Kidney epithelial cell (primary cell): ENCODE measurements around the gene HSPBP1. TPM values are rescaled to one million over a fixed set of nuclear protein-coding genes. Genes with fewer than 3 reads are reported as not detected.

Experiments
- DNase-seq: peaks from one replicate; pipeline ENCODE4 v3.0.0-alpha.2; 2010; ENCODE audit warnings: low read depth
- H3K27me3 ChIP-seq: 2 replicates; pipeline ENCODE4 v1.6.0; 2011; ENCODE audit warnings: low read length; ENCODE audit not compliant: control insufficient read depth, insufficient read depth
- H3K36me3 ChIP-seq: 2 replicates; pipeline ENCODE4 v1.5.1; 2011; ENCODE audit warnings: low read length; ENCODE audit not compliant: control insufficient read depth, insufficient read depth
- H3K4me3 ChIP-seq: 2 replicates; pipeline ENCODE4 v1.5.1; 2011; ENCODE audit warnings: low read depth, mild to moderate bottlenecking, control low read depth, low read length
- CTCF ChIP-seq: IDR thresholded peaks from 2 replicates; pipeline ENCODE4 v1.5.1; 2011; ENCODE audit warnings: mild to moderate bottlenecking, moderate library complexity, low read length, control low read depth, inconsistent platforms; ENCODE audit not compliant: insufficient read depth, poor library complexity, severe bottlenecking
- total RNA-seq: library from RNA; depleted of rRNA; stranded (reverse); fragments of >200 nt; gene quantifications from 2 replicates; pipeline ENCODE4 v1.2.3, GENCODE V29; 2015

Gene HSPBP1
- total RNA-seq, 1 donor from 2014 or later, result 64.3 TPM

GRCh38 chr19:55216461-55217198, 63.3 kb downstream of the HSPBP1 start:
- Histone ChIP-seq H3K4me3 (peak overlapping the region; percentile 37), H3K36me3 (no peaks in the 10 kb centered on the region), H3K27me3 (no peaks in the 10 kb centered on the region)
- peak; percentile 99 for DNase-seq
- no peak for TF ChIP-seq CTCF

GRCh38 chr19:55213547-55213946, 66.4 kb downstream of the HSPBP1 start:
- TF ChIP-seq CTCF, result no peak
- DNase-seq, result no peak
- Histone ChIP-seq H3K36me3 (no peaks in the 10 kb centered on the region), H3K4me3 (no peak overlapping the region), H3K27me3 (no peaks in the 10 kb centered on the region)

GRCh38 chr19:55212447-55212846, 67.5 kb downstream of the HSPBP1 start:
- no peak for DNase-seq
- H3K4me3 ChIP-seq, result no peak overlapping the region
- no peak for TF ChIP-seq CTCF
- H3K27me3 ChIP-seq, result no peaks in the 10 kb centered on the region
- no peaks in the 10 kb centered on the region for H3K36me3 ChIP-seq

Other genes starting within 250 kb of the HSPBP1 start
- gene GP6, start 241.8 kb downstream of the HSPBP1 start, total RNA-seq, result 0.33 TPM in 1 of 2 replicates, not detected in the other
- 16.6 and 23.4 TPM in 2 replicates for gene RDH13, start 217.0 kb downstream of the HSPBP1 start, total RNA-seq
- gene EPS8L1, start 204.2 kb downstream of the HSPBP1 start, total RNA-seq, result 30.5 and 33.8 TPM in 2 replicates
- 62.9 and 94.8 TPM in 2 replicates for gene PPP1R12C, start 162.5 kb downstream of the HSPBP1 start, total RNA-seq
- 5.8 and 7.1 TPM in 2 replicates for gene TNNT1, start 130.9 kb downstream of the HSPBP1 start, total RNA-seq
- gene TNNI3, start 122.4 kb downstream of the HSPBP1 start, total RNA-seq, result 2.7 and 4.7 TPM in 2 replicates
- 0.21 and 1.3 TPM in 2 replicates for gene DNAAF3, start 113.5 kb downstream of the HSPBP1 start, total RNA-seq
- 0.17 TPM in 1 of 2 replicates, not detected in the other for gene SYT5, start 99.8 kb downstream of the HSPBP1 start, total RNA-seq
- 0.55 and 2.1 TPM in 2 replicates for gene PTPRH, start 70.6 kb downstream of the HSPBP1 start, total RNA-seq
- 2.3 and 7.5 TPM in 2 replicates for gene TMEM86B, start 51.3 kb downstream of the HSPBP1 start, total RNA-seq
- 41.5 and 51.3 TPM in 2 replicates for gene PPP6R1, start 21.1 kb downstream of the HSPBP1 start, total RNA-seq
- 4.7 and 6.0 TPM in 2 replicates for gene BRSK1, start 3.9 kb upstream of the HSPBP1 start, total RNA-seq
- gene TMEM150B, start 45.2 kb upstream of the HSPBP1 start, total RNA-seq, result not detected in 2 replicates
- 9.6 and 11.9 TPM in 2 replicates for gene KMT5C, start 59.8 kb upstream of the HSPBP1 start, total RNA-seq
- gene COX6B2, start 74.6 kb upstream of the HSPBP1 start, total RNA-seq, result 0.14 and 0.29 TPM in 2 replicates
- gene GARIN5B, start 83.2 kb upstream of the HSPBP1 start, total RNA-seq, result 0.07 TPM in 1 of 2 replicates, not detected in the other
- 32.1 and 38.7 TPM in 2 replicates for gene IL11, start 90.4 kb upstream of the HSPBP1 start, total RNA-seq
- gene TMEM190, start 96.7 kb upstream of the HSPBP1 start, total RNA-seq, result not detected in 2 replicates
- gene TMEM238, start 104.2 kb upstream of the HSPBP1 start, total RNA-seq, result 1.4 and 4.1 TPM in 2 replicates
- gene RPL28, start 105.8 kb upstream of the HSPBP1 start, total RNA-seq, result 630 and 742 TPM in 2 replicates
- gene UBE2S, start 127.7 kb upstream of the HSPBP1 start, total RNA-seq, result 53.4 and 53.6 TPM in 2 replicates
- not detected in 2 replicates for gene SHISA7, start 163.2 kb upstream of the HSPBP1 start, total RNA-seq
- 49.8 and 60.5 TPM in 2 replicates for gene ISOC2, start 181.5 kb upstream of the HSPBP1 start, total RNA-seq
- gene C19orf85, start 184.6 kb upstream of the HSPBP1 start, total RNA-seq, result not detected in 2 replicates
- 7.3 and 15.8 TPM in 2 replicates for gene ZNF628, start 196.5 kb upstream of the HSPBP1 start, total RNA-seq
- 17.1 and 18.2 TPM in 2 replicates for gene NAT14, start 205.1 kb upstream of the HSPBP1 start, total RNA-seq
- gene SSC5D, start 208.3 kb upstream of the HSPBP1 start, total RNA-seq, result 0.21 and 0.33 TPM in 2 replicates